HUES64 (cell line): ENCODE results near the gene TRO.

Experiments used
- H3K27ac ChIP-seq: 2 replicates; pipeline ENCODE4 v1.7.0; 2013; ENCODE audit warnings: low read depth, low read length, inconsistent platforms
- H3K27me3 ChIP-seq: 2 replicates; pipeline ENCODE4 v1.6.1; 2013; ENCODE audit warnings: mild to moderate bottlenecking, low read length; ENCODE audit not compliant: insufficient read depth
- H3K36me3 ChIP-seq: 2 replicates; pipeline ENCODE4 v1.6.1; 2013; ENCODE audit warnings: mild to moderate bottlenecking, low read length; ENCODE audit not compliant: insufficient read depth
- H3K4me1 ChIP-seq: 2 replicates; pipeline ENCODE4 v1.6.1; 2013; ENCODE audit warnings: mild to moderate bottlenecking, low read length, moderate library complexity; ENCODE audit not compliant: insufficient read depth
- H3K4me3 ChIP-seq: 2 replicates; pipeline ENCODE4 v1.5.1; 2013; ENCODE audit warnings: mild to moderate bottlenecking, low read length, moderate library complexity
- H3K9ac ChIP-seq: 2 replicates; pipeline ENCODE4 v1.6.1; 2013; ENCODE audit warnings: mild to moderate bottlenecking, low read depth, low read length
- H3K9me3 ChIP-seq: 2 replicates; pipeline ENCODE4 v1.6.1; 2013; ENCODE audit warnings: low read depth, low read length; ENCODE audit not compliant: insufficient read depth
- WGBS: fragments of 150-250, 120-280 bp; methylation state at CpG from one replicate; pipeline ENCODE4 v1.1.7; 2013; ENCODE audit warnings: missing lambda C conversion rate; 5-methylcytosine and 5-hydroxymethylcytosine counted together

TRO gene

DNA sequence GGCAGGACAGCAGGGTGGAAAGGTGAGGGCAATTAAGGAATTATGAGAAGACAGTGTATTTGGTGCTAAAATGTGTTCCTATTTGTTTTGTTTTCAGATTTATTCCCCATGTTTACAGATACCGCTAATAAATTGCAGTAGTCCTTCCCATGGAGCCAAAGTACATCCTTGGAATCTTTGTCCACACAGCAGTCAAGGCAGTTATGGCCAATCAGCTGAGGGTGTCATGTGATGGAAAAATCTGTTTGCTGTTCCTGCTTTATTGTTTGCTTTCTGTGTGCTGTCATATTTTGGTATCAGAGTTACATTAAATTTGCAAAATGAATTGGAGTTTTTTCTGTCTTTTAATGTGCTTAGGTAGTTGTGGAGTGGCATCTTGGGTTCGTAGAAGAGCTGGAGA is 10.5 kb downstream of the TRO start:
- Histone ChIP-seq H3K27me3 (no peaks in the 10 kb centered on the region), H3K9ac (no peak overlapping the region), H3K27ac (no peak overlapping the region), H3K9me3 (no peaks in the 10 kb centered on the region), H3K36me3 (peaks cover 60% of the 10 kb centered on the region), H3K4me3 (no peak overlapping the region), H3K4me1 (no peaks in the 10 kb centered on the region)
- WGBS: 81% methylated on average over 2 of the region's 2 CpGs

DNA sequence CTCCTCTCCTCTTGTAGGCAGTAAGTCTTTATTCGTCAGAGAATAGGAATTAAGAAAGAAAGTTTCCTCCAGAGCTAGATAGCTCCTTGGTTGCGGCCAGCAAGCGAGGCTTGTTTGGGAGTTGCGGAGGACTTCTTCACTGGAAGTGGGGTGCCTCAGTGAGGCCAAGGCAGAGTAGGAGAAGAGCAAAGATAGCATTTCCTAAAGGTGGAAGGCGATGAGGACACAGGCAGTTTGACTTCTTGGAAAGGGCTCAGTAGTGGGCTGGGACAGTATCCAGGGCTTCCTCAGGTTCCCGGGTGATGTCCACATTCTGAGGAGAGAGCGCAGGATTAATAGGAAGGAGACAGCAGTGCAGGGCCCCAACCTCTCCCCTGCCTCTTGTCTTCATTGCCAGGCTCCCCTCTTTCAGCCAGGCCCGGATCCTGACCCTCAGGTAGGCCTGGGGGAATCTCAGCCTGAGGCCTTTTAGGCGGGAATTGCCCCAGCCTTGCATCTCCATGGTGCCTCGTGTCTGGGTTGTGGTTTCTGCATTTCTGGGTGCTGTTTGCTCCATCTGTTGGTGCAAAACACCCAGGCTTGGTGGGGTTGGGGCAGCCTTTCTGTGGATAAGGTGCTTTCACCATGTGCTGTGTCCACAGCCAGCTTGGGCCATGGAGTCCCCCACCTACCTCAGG is 12.7 kb downstream of the TRO start:
- H3K9ac ChIP-seq: no peak overlapping the region
- H3K27me3 ChIP-seq: no peaks in the 10 kb centered on the region
- no peaks in the 10 kb centered on the region for H3K9me3 ChIP-seq
- H3K4me3 ChIP-seq: no peak overlapping the region
- H3K4me1 ChIP-seq: no peaks in the 10 kb centered on the region
- no peak overlapping the region for H3K27ac ChIP-seq
- whole genome bisulfite sequencing: 92% methylated on average over 10 of the region's 10 CpGs
- peaks cover 38% of the 10 kb centered on the region for H3K36me3 ChIP-seq

DNA sequence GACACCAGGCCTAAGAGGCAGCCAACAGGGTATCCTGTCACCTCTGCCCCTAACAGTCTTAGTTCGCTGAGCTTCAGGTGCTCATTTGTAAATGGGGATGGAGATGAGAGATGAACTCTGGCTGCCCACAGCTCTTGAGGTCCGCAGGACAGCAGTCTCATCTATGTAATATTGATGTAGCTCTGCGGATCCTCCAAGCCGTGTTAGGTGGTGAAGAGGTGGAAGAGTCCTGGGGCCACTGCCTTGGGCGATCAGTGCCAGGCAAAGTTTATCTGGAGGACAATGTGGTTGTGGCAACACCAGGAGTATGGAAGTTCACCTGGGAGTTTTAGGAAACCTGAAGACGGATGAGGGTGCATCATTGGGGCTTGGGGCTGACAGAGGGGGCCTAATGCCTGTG is 13.4 kb downstream of the TRO start:
- Histone ChIP-seq H3K9me3 (no peaks in the 10 kb centered on the region), H3K9ac (no peak overlapping the region), H3K4me1 (no peaks in the 10 kb centered on the region), H3K27ac (no peak overlapping the region), H3K27me3 (no peaks in the 10 kb centered on the region), H3K4me3 (no peak overlapping the region), H3K36me3 (peaks cover 30% of the 10 kb centered on the region)
- WGBS: 87% methylated on average over 6 of the region's 6 CpGs

DNA sequence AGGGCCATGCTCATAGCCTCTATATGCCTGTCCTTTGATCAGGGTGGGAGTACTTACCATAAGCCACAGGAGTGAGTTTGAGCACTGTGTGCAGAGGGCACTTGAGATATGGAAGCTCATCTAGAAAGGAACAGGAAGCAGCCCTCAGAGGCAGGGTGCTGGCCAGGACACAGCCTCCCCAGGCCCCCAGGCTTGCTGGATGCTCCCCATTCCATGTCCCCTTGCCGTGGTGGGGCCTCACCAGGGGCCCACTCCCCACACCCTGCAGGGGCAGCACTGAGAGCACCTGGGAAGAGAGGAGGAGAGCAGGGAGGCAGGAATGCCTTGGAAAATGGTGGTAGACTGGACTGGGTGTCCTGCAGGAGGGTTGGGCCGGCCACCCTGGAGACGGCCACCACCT is 14.3 kb downstream of the TRO start:
- Histone ChIP-seq H3K36me3 (peaks cover 22% of the 10 kb centered on the region), H3K27me3 (no peaks in the 10 kb centered on the region)

DNA sequence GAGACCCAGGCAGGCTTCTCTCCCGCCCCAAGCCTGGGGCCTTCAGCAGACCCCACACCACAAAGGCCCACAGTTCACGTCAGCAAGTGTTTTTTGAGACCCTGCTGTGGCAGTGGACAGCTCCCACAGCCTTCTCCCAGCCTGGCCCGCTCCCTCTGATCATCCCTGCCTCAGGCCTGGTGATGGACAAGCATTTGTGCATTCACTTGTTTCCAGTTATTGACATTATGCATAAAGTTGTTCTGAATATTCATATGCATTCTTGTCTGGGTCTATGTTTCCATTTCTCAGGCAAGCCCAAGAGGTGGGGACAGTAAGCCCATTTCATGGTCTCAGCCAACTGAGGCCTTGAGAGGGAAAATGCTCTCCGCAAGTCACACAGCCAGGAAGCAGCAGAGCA is 14.7 kb downstream of the TRO start:
- no peak overlapping the region for H3K9ac ChIP-seq
- H3K4me3 ChIP-seq: no peak overlapping the region
- WGBS: 94% methylated on average over 4 of the region's 4 CpGs
- no peak overlapping the region for H3K27ac ChIP-seq
- H3K36me3 ChIP-seq: peaks cover 18% of the 10 kb centered on the region
- no peaks in the 10 kb centered on the region for H3K9me3 ChIP-seq
- H3K4me1 ChIP-seq: no peaks in the 10 kb centered on the region
- no peaks in the 10 kb centered on the region for H3K27me3 ChIP-seq

More for the DNA sequence above, 14.3 kb downstream of the TRO start:
- Histone ChIP-seq H3K9me3 (no peaks in the 10 kb centered on the region), H3K9ac (no peak overlapping the region), H3K27ac (no peak overlapping the region), H3K4me1 (no peaks in the 10 kb centered on the region), H3K4me3 (no peak overlapping the region)
- WGBS: 87% methylated on average over 3 of the region's 3 CpGs

DNA sequence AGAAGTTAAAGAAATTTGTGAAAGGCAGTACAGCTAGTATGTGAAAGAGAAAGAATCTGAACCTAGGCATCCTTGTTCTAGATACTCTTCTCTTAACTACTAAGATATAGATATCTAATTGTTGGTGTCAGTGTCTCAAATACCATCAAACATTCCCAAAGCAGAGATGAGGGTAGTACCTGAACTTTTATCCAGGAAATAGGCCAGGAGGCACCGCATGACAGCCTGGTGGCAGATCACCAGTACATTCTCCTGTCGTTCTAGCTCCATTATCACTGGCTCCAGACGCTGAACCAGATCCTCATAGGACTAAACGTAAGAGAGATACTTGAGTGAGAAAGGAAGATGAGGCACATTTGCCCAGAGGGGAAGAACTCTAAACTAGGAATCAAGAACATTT is 16.8 kb downstream of the TRO start:
- no peak overlapping the region for H3K27ac ChIP-seq
- no peaks in the 10 kb centered on the region for H3K4me1 ChIP-seq
- 83% methylated on average over 4 of the region's 4 CpGs for WGBS
- H3K27me3 ChIP-seq: no peaks in the 10 kb centered on the region
- no peaks in the 10 kb centered on the region for H3K36me3 ChIP-seq
- H3K9me3 ChIP-seq: no peaks in the 10 kb centered on the region
- no peak overlapping the region for H3K9ac ChIP-seq
- no peak overlapping the region for H3K4me3 ChIP-seq

DNA sequence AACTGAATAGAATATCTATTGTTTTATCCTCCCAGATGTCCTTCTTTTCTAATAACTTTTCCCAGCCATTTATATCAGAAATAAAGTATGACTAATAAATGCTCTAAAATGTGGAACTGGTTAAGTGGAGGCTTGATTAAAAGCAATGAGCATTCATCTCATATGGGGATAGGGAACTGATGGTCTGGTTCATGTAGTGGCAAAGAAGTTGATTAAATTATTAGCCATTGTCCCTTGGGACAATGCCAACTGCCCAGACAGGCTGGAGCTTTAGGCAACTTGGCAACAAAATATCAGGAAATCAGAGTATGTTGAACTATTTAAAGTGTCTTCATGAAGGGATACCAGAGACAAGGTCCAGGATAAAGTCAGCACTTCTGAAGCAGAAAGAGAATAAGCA is 24.2 kb downstream of the TRO start:
- H3K27me3 ChIP-seq: no peaks in the 10 kb centered on the region
- no peak overlapping the region for H3K9ac ChIP-seq
- H3K36me3 ChIP-seq: no peaks in the 10 kb centered on the region
- H3K27ac ChIP-seq: no peak overlapping the region
- no peaks in the 10 kb centered on the region for H3K9me3 ChIP-seq
- no peaks in the 10 kb centered on the region for H3K4me1 ChIP-seq
- no peak overlapping the region for H3K4me3 ChIP-seq

DNA sequence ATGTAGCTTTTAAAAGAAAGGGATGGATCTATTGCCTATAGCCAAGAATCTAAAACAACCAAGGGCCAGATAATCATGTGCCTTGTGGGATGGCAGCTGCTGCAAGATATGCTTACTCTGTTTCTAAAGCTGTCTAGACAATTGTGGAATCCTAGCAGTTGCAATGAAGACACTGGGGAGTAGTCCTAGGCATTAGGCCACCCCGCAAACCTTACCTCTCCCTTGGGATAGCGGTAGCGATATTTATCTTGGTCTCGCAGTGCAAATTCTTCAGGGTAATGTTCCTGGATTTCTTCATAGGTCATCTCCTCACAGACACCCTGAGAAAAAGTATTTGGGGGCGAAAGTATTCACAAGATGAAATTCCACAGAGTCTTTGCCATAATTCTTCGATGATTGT is 24.6 kb downstream of the TRO start:
- Histone ChIP-seq H3K27ac (no peak overlapping the region), H3K9ac (no peak overlapping the region), H3K4me3 (no peak overlapping the region), H3K36me3 (no peaks in the 10 kb centered on the region), H3K27me3 (no peaks in the 10 kb centered on the region), H3K9me3 (no peaks in the 10 kb centered on the region), H3K4me1 (no peaks in the 10 kb centered on the region)
- WGBS: 96% methylated on average over 6 of the region's 6 CpGs

DNA sequence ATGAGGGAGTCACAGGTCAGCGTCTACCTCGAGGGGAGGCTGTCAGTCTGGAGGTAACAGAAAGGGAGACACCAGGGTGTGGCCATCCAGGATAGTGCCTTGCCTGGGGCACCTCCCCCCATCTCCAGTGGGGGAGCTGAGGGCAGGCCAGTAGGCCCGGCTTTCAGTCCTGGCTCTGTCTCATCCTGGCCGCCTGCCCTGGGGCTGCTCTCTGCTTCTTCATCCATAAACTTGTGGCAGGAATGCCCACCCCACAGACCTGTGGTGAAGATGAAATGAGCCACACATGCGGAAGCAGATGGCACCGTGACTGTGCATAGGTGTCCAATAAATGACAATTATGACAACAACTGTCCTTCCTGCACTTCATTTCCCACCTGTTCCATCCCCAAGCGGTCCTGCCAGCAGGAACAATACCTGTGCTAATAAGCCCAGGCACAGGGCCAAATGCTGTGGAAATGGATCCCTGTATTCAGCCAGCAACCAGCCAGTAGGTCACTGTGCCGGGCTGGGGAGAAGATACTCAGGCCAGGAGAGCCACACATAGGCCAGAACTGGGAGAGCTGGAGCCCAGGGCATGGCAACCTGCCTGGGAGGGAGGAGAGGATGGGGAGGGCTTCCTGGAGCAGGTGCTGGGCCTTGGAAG is 30.2 kb downstream of the TRO start:
- Histone ChIP-seq H3K27me3 (no peaks in the 10 kb centered on the region), H3K9ac (no peak overlapping the region), H3K9me3 (no peaks in the 10 kb centered on the region), H3K36me3 (no peaks in the 10 kb centered on the region), H3K27ac (no peak overlapping the region), H3K4me3 (no peak overlapping the region), H3K4me1 (no peaks in the 10 kb centered on the region)
- 90% methylated on average over 8 of the region's 8 CpGs for WGBS

DNA sequence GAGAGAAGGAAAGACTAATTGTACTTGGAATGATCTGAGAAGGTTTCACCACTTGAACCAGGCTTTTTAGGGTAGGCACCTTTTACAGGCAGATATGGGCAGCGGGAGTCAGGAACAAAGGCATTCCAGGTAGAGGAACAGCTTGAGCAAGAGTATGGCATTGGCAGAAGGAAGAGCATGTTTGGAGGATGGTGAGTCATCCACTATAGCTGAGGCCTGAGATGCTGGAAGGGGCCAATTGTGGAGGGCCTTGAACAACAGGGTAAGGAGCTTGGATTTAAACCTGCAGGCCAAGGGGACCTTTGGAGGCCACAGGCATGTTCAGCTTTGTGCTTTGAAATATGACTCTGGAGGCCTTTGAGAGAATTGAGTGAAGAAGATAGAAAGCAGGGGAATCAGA is 41.1 kb downstream of the TRO start:
- Histone ChIP-seq H3K27ac (no peak overlapping the region), H3K27me3 (no peaks in the 10 kb centered on the region), H3K4me1 (no peaks in the 10 kb centered on the region), H3K36me3 (no peaks in the 10 kb centered on the region), H3K9me3 (no peaks in the 10 kb centered on the region), H3K9ac (no peak overlapping the region), H3K4me3 (no peak overlapping the region)
- WGBS: 84% methylated on average over 1 of the region's 1 CpG

DNA sequence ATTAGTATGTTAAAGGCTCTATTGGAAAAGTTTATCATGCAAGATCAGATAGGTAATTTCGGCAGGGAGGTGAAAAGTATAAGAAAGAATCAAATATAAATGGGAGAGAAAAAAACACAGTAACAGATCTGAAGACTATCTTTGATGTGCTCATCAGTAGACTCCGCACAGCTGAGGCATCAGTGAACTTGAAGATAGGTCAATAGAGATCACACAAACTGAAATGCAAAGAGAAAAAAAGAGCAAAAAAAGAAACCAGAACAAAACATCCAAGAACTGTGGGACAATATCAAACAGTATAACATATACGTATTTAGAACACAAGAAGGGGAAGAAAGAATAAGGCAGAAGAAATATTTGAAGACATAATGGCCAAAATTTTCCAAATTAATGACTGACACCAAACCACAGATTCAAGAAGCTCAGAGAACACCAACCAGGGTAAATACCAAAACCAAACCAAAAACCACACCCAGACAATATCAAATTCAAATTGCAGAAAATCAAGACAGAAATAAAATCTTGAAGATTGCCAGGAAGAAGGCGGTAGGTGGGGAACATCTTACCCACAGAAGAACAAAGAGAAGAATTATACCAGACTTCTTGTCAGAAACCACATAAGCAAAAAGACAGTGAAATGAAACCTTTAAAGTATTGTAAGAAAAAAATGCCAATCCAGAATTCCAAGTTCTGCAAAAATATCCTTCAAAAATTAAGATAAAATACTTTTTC is 44.3 kb downstream of the TRO start:
- Histone ChIP-seq H3K4me3 (no peak overlapping the region), H3K4me1 (no peaks in the 10 kb centered on the region), H3K9me3 (no peaks in the 10 kb centered on the region), H3K9ac (no peak overlapping the region), H3K27me3 (no peaks in the 10 kb centered on the region), H3K36me3 (no peaks in the 10 kb centered on the region), H3K27ac (no peak overlapping the region)
- WGBS: 80% methylated on average over 2 of the region's 4 CpGs
